ENCODE results near the gene POLRMT. TPM values are rescaled to one million over a fixed set of nuclear protein-coding genes. Genes with fewer than 3 reads are reported as not detected.
"Not testable (repeated sequence)": the region's sequence is repeated elsewhere in the genome, so short reads cannot be mapped to it uniquely, and the experiment has no call there.

POLRMT gene
- total RNA-seq, 1 donor from 2014 or later: 26.8 TPM

- DNase-seq (ENCODE audit: low spot score in 2 of 2): no peak
- H3K9me3 ChIP-seq: no peaks in the 10 kb centered on the region
- H3K4me1 ChIP-seq: no peaks in the 10 kb centered on the region
- no peak overlapping the region for H3K27ac ChIP-seq
- no peak for TF ChIP-seq CTCF (IDR thresholded peaks at IDR 0.05)
- H3K4me3 ChIP-seq: no peak overlapping the region
- intact Hi-C loops (cut with DNase I): no loop called here
- no peaks in the 10 kb centered on the region for H3K36me3 ChIP-seq
- no peaks in the 10 kb centered on the region for H3K27me3 ChIP-seq
Observed at GRCh38 chr19:609004-609346, 24.4 kb downstream of the POLRMT start.

GRCh38 chr19:608155-609003, 25.0 kb downstream of the POLRMT start:
- H3K4me1 ChIP-seq: no peaks in the 10 kb centered on the region
- intact Hi-C loops (cut with DNase I): no loop called here
- TF ChIP-seq CTCF (IDR thresholded peaks at IDR 0.05): no peak
- no peak for DNase-seq (ENCODE audit: low spot score in 2 of 2)
- no peaks in the 10 kb centered on the region for H3K27me3 ChIP-seq
- no peak overlapping the region for H3K4me3 ChIP-seq
- H3K36me3 ChIP-seq: no peaks in the 10 kb centered on the region
- no peak overlapping the region for H3K27ac ChIP-seq
- H3K9me3 ChIP-seq: no peaks in the 10 kb centered on the region

GRCh38 chr19:607301-608154, 25.8 kb downstream of the POLRMT start:
- intact Hi-C loops (cut with DNase I): no loop called here
- H3K4me1 ChIP-seq: no peaks in the 10 kb centered on the region
- no peaks in the 10 kb centered on the region for H3K27me3 ChIP-seq
- no peak for DNase-seq (ENCODE audit: low spot score in 2 of 2)
- no peak overlapping the region for H3K27ac ChIP-seq
- no peak for TF ChIP-seq CTCF (IDR thresholded peaks at IDR 0.05)
- H3K9me3 ChIP-seq: no peaks in the 10 kb centered on the region
- H3K36me3 ChIP-seq: no peaks in the 10 kb centered on the region
- no peak overlapping the region for H3K4me3 ChIP-seq

- H3K27me3 ChIP-seq; H3K4me3 ChIP-seq; DNase-seq (ENCODE audit: low spot score in 2 of 2); H3K27ac ChIP-seq; H3K36me3 ChIP-seq; H3K9me3 ChIP-seq; H3K4me1 ChIP-seq; intact Hi-C loops (cut with DNase I): not testable (repeated sequence)
Observed at GRCh38 chr19:605061-605971, 28.0 kb downstream of the POLRMT start.

GRCh38 chr19:604355-604754, 29.0 kb downstream of the POLRMT start:
- Histone ChIP-seq H3K36me3 (no peaks in the 10 kb centered on the region), H3K4me1 (no peaks in the 10 kb centered on the region), H3K27ac (no peak overlapping the region), H3K9me3 (no peaks in the 10 kb centered on the region), H3K27me3 (no peaks in the 10 kb centered on the region), H3K4me3 (no peak overlapping the region)
- intact Hi-C loops (cut with DNase I): no loop called here
- no peak for DNase-seq (ENCODE audit: low spot score in 2 of 2)
- TF ChIP-seq CTCF (IDR thresholded peaks at IDR 0.05): no peak

- H3K4me3 ChIP-seq; H3K4me1 ChIP-seq; H3K27ac ChIP-seq; DNase-seq (ENCODE audit: low spot score in 2 of 2); intact Hi-C loops (cut with DNase I); H3K27me3 ChIP-seq; H3K36me3 ChIP-seq; H3K9me3 ChIP-seq: not testable (repeated sequence)
Observed at GRCh38 chr19:603779-604178, 29.6 kb downstream of the POLRMT start.

GRCh38 chr19:603302-603639, 30.1 kb downstream of the POLRMT start:
- H3K9me3 ChIP-seq; H3K4me1 ChIP-seq; H3K36me3 ChIP-seq; H3K4me3 ChIP-seq; DNase-seq (ENCODE audit: low spot score in 2 of 2); intact Hi-C loops (cut with DNase I); H3K27me3 ChIP-seq; H3K27ac ChIP-seq: not testable (repeated sequence)
